H1 (cell line): Measurements from ENCODE around the gene EEIG1. TPM values are rescaled to one million over a fixed set of nuclear protein-coding genes. Genes with fewer than 3 reads are reported as not detected.

Source experiments
- CTCF ChIA-PET: fragments of 300-600 bp; sonication (Branson Sonifier 250); formaldehyde crosslinking; loops from one replicate; lab custom pipeline; 2021; ENCODE audit not compliant: partially characterized antibody; lab: Charles Lee
- POLR2A ChIA-PET: fragments of 300-600 bp; sonication (Branson Sonifier 250); formaldehyde crosslinking; loops from one replicate; lab custom pipeline; 2021; ENCODE audit warnings: inconsistent platforms; ENCODE audit not compliant: partially characterized antibody; lab: Charles Lee
- DNase-seq, 2 experiments: peaks; one replicate each; pipeline versions ENCODE4 v3.0.0 to v3.0.0-alpha.2; 2010 to 2022; ENCODE audit warnings: low spot score in 2 of 2, low read depth in 1 of 2, mixed read lengths in 1 of 2
- FAIRE-seq: peaks from 2 replicates; lab custom pipeline; 2011; peaks lifted over from hg19 to GRCh38; lab: Jason Lieb, UNC
- H2AFZ ChIP-seq: 2 replicates; pipeline ENCODE4 v1.8.1; 2012; ENCODE audit warnings: low read length, inconsistent platforms
- H2AK5ac ChIP-seq: 2 replicates; pipeline ENCODE4 v1.6.1; 2013; ENCODE audit warnings: low read depth, low read length
- H2BK120ac ChIP-seq: replicated peaks from 2 replicates; pipeline ENCODE3; 2013; ENCODE audit warnings: low read depth, low read length, inconsistent platforms
- H2BK12ac ChIP-seq: 2 replicates; pipeline ENCODE4 v1.6.1; 2013; ENCODE audit warnings: low read depth, low read length
- H2BK15ac ChIP-seq: 2 replicates; pipeline ENCODE4 v1.6.1; 2013; ENCODE audit warnings: low read length
- H2BK20ac ChIP-seq: 2 replicates; pipeline ENCODE4 v1.6.1; 2013; ENCODE audit warnings: low read length
- H2BK5ac ChIP-seq: 2 replicates; pipeline ENCODE4 v1.6.1; 2013; ENCODE audit warnings: low read depth, low read length
- H3K14ac ChIP-seq: 2 replicates; pipeline ENCODE4 v1.6.1; 2013; ENCODE audit warnings: inconsistent platforms; ENCODE audit not compliant: insufficient read length
- H3K18ac ChIP-seq: 2 replicates; pipeline ENCODE4 v1.6.1; 2013; ENCODE audit warnings: low read length; ENCODE audit errors: extremely low read depth
- H3K23ac ChIP-seq: 2 replicates; pipeline ENCODE4 v1.6.1; 2013; ENCODE audit warnings: inconsistent platforms; ENCODE audit not compliant: insufficient read length
- H3K23me2 ChIP-seq: 2 replicates; pipeline ENCODE4 v1.6.1; 2013; ENCODE audit warnings: low read depth, low read length
- H3K27ac ChIP-seq: 2 replicates; pipeline ENCODE4 v1.6.1; 2011; ENCODE audit warnings: low read depth, low read length, inconsistent platforms
- H3K27me3 ChIP-seq, 4 experiments: replicated peaks in 1 of 4; 1 replicate in 1 of 4; 2 replicates in 3 of 4; pipeline versions ENCODE4 v1.6.1 to v1.8.1; 2011 to 2013; ENCODE audit warnings: low read length in 3 of 4, mild to moderate bottlenecking in 3 of 4, inconsistent platforms in 2 of 4, mixed read lengths in 2 of 4, moderate library complexity in 1 of 4; ENCODE audit not compliant: control insufficient read depth in 3 of 4, insufficient read depth in 3 of 4; ENCODE audit errors: extremely low read depth in 1 of 4
- H3K36me3 ChIP-seq, 4 experiments: 2 replicates each; pipeline versions ENCODE4 v1.6.1 to v1.8.1; 2011 to 2013; ENCODE audit warnings: mild to moderate bottlenecking in 4 of 4, low read length in 3 of 4, moderate library complexity in 2 of 4, control low read depth in 1 of 4, inconsistent platforms in 1 of 4; ENCODE audit not compliant: insufficient read depth in 4 of 4, control insufficient read depth in 2 of 4
- H3K4ac ChIP-seq: replicated peaks from 2 replicates; pipeline ENCODE3; 2013; ENCODE audit warnings: low read length, low read depth, mixed read lengths, inconsistent platforms; ENCODE audit not compliant: insufficient read length
- H3K4me1 ChIP-seq, 4 experiments: replicated peaks in 1 of 4; 1 replicate in 1 of 4; 2 replicates in 3 of 4; pipeline versions ENCODE4 v1.6.1 to v1.8.1; 2011 to 2013; ENCODE audit warnings: low read length in 3 of 4, inconsistent platforms in 2 of 4, mixed read lengths in 1 of 4; ENCODE audit not compliant: insufficient read depth in 4 of 4, control insufficient read depth in 3 of 4
- H3K4me2 ChIP-seq, 2 experiments: 2 replicates each; pipeline versions ENCODE4 v1.6.1 to v1.8.1; 2011 to 2013; ENCODE audit warnings: low read depth in 2 of 2, low read length in 2 of 2, control low read depth in 1 of 2, inconsistent platforms in 1 of 2, mild to moderate bottlenecking in 1 of 2; ENCODE audit not compliant: insufficient read depth in 1 of 2
- H3K4me3 ChIP-seq, 4 experiments: fragments of 200-600, 300-600 bp in 1 of 4; sonication (generic), shearing (Covaris generic), sonication (Bioruptor Twin) in 1 of 4; 2 replicates each; pipeline versions ENCODE4 v1.5.1 to v1.8.1; 2011 to 2016; ENCODE audit warnings: low read length in 4 of 4, low read depth in 3 of 4, control low read depth in 2 of 4, inconsistent platforms in 2 of 4, mild to moderate bottlenecking in 2 of 4, mixed read lengths in 1 of 4, moderate library complexity in 1 of 4; ENCODE audit not compliant: insufficient read depth in 2 of 4; ENCODE audit errors: extremely low read depth in 1 of 4
- H3K56ac ChIP-seq: replicated peaks from 2 replicates; pipeline ENCODE3; 2013; ENCODE audit warnings: low read depth, mild to moderate bottlenecking, mixed read lengths, low read length, inconsistent platforms; ENCODE audit not compliant: insufficient read length
- H3K79me1 ChIP-seq: 2 replicates; pipeline ENCODE4 v1.6.1; 2013; ENCODE audit warnings: low read depth, low read length, control low read depth
- H3K79me2 ChIP-seq, 2 experiments: 2 replicates each; pipeline versions ENCODE4 v1.6.1 to v1.8.1; 2012 to 2013; ENCODE audit warnings: low read length in 2 of 2, mild to moderate bottlenecking in 2 of 2, inconsistent platforms in 1 of 2; ENCODE audit not compliant: insufficient read depth in 2 of 2, control insufficient read depth in 1 of 2
- H3K9ac ChIP-seq, 4 experiments: replicated peaks in 1 of 4; 1 replicate in 1 of 4; 2 replicates in 3 of 4; pipeline versions ENCODE4 v1.6.1 to v1.8.1; 2011 to 2013; ENCODE audit warnings: low read depth in 3 of 4, low read length in 3 of 4, control low read depth in 2 of 4, mild to moderate bottlenecking in 2 of 4, moderate library complexity in 2 of 4, inconsistent platforms in 1 of 4; ENCODE audit errors: extremely low read depth in 1 of 4
- H3K9me3 ChIP-seq, 2 experiments: 2 replicates each; pipeline versions ENCODE4 v1.6.1 to v1.8.1; 2012 to 2013; ENCODE audit warnings: mild to moderate bottlenecking in 2 of 2, moderate library complexity in 2 of 2, control low read depth in 1 of 2, inconsistent platforms in 1 of 2, low read depth in 1 of 2, low read length in 1 of 2, mixed read lengths in 1 of 2; ENCODE audit not compliant: insufficient read depth in 2 of 2
- H4K20me1 ChIP-seq, 2 experiments: replicated peaks in 1 of 2; 2 replicates each; pipeline versions ENCODE3 to v1.8.1; 2011 to 2013; ENCODE audit warnings: inconsistent platforms in 2 of 2, low read length in 2 of 2, mild to moderate bottlenecking in 1 of 2; ENCODE audit not compliant: insufficient read depth in 2 of 2, control insufficient read depth in 1 of 2
- H4K5ac ChIP-seq: 2 replicates; pipeline ENCODE4 v1.6.1; 2013; ENCODE audit warnings: low read length, low read depth, mixed read lengths, inconsistent platforms; ENCODE audit not compliant: insufficient read length
- H4K8ac ChIP-seq: 2 replicates; pipeline ENCODE4 v1.8.0; 2013; ENCODE audit warnings: mild to moderate bottlenecking, moderate library complexity, low read length, inconsistent platforms; ENCODE audit not compliant: insufficient read depth; ENCODE audit errors: extremely low read depth
- H4K91ac ChIP-seq: replicated peaks from 2 replicates; pipeline ENCODE3; 2013; ENCODE audit warnings: low read length, mixed read lengths, inconsistent platforms; ENCODE audit not compliant: insufficient read length
- BRCA1 ChIP-seq: IDR thresholded peaks from 2 replicates; pipeline ENCODE4 v1.6.1; 2012; ENCODE audit warnings: low read depth, low read length, improper control_type of control experiment
- CHD1 ChIP-seq: IDR thresholded peaks from 2 replicates; pipeline ENCODE4 v1.6.1; 2012; ENCODE audit warnings: low read depth, low read length, improper control_type of control experiment
- CHD2 ChIP-seq: IDR thresholded peaks from 2 replicates; pipeline ENCODE4 v1.6.1; 2012; ENCODE audit warnings: low read length, improper control_type of control experiment
- CREB1 ChIP-seq: IDR thresholded peaks from 2 replicates; pipeline ENCODE4 v1.6.1; 2012; ENCODE audit warnings: inconsistent platforms
- GABPA ChIP-seq: IDR thresholded peaks from 2 replicates; pipeline ENCODE4 v1.6.1; 2011; ENCODE audit warnings: mild to moderate bottlenecking, low read length, moderate library complexity, borderline replicate concordance; ENCODE audit not compliant: insufficient read depth
- GTF2F1 ChIP-seq: IDR thresholded peaks from 2 replicates; pipeline ENCODE4 v1.6.1; 2012; ENCODE audit warnings: low read depth, low read length, improper control_type of control experiment, borderline replicate concordance
- HDAC2 ChIP-seq, 2 experiments: fragments of 300-600 bp in 1 of 2; sonication (generic) in 1 of 2; IDR thresholded peaks; 2 replicates each; pipeline ENCODE4 v1.6.1; 2011 to 2012; ENCODE audit warnings: low read depth in 2 of 2, low read length in 2 of 2, mild to moderate bottlenecking in 2 of 2, moderate library complexity in 2 of 2, borderline replicate concordance in 1 of 2, inconsistent platforms in 1 of 2
- NANOG ChIP-seq: IDR thresholded peaks from 2 replicates; pipeline ENCODE4 v1.6.1; 2011; ENCODE audit warnings: low read length, low read depth, mild to moderate bottlenecking, inconsistent platforms; ENCODE audit not compliant: insufficient read depth, poor library complexity, severe bottlenecking
- RAD21 ChIP-seq, 2 experiments: IDR thresholded peaks in 1 of 2; conservative IDR thresholded peaks in 1 of 2; 2 replicates each; pipeline ENCODE4 v1.6.1; 2011; ENCODE audit warnings: low read depth in 2 of 2, low read length in 2 of 2, improper control_type of control experiment in 1 of 2, inconsistent platforms in 1 of 2, mild to moderate bottlenecking in 1 of 2, moderate library complexity in 1 of 2
- TAF7 ChIP-seq: optimal IDR thresholded peaks from 2 replicates; pipeline ENCODE3; 2011; ENCODE audit warnings: low read depth, mild to moderate bottlenecking, inconsistent platforms, low read length, moderate library complexity, borderline replicate concordance
- WGBS, 2 experiments: shearing (Covaris generic) in 1 of 2; methylation state at CpG; one replicate each; pipeline versions ENCODE4 v1.1.6 to v1.1.7; 2013 to 2015; ENCODE audit warnings: low lambda C conversion rate in 2 of 2, mixed read lengths in 2 of 2, inconsistent platforms in 1 of 2, low coverage in 1 of 2, missing lambda C conversion rate in 1 of 2; ENCODE audit not compliant: insufficient replicate concordance in 2 of 2, insufficient coverage in 1 of 2, insufficient read length in 1 of 2; ENCODE audit errors: extremely low coverage in 1 of 2, missing lambda C conversion rate in 1 of 2; 5-methylcytosine and 5-hydroxymethylcytosine counted together
- polyA plus RNA-seq, 7 experiments: library from polyadenylated mRNA; depleted of rRNA in 3 of 7; stranded (reverse) in 5 of 7; unstranded in 2 of 7; fragments of >200 nt in 5 of 7; fragments of 200-250 nt in 2 of 7; gene quantifications; 1 replicate in 5 of 7; 2 replicates in 1 of 7; 4 replicates in 1 of 7; pipeline versions ENCODE4 v1.2.1 to v1.2.3, GENCODE V29; 2011 to 2013; ENCODE audit warnings: missing spikeins in 2 of 7, mixed read lengths in 2 of 7
- total RNA-seq: library from RNA; stranded (reverse); fragmentation: NEBNext Ultra II Directional; extraction: Animal tissue kit (Norgen Biotek cat#: 25700); gene quantifications from 2 replicates; pipeline ENCODE4 v1.2.1, GENCODE V29; 2021

The EEIG1 gene
- total and polyA plus RNA-seq, 2 of the 8 experiments (the other 6 are each of a cell fraction or from before 2014, with no cell fraction given), result 29.8 to 50.8 TPM

- DNase-seq (no peak), FAIRE-seq (no peak)
- WGBS, 2 experiments, result 90% methylated on average over 24 of the region's 24 CpGs; no CpG with 5 or more reads in 1 of the 2 experiments
- CTCF ChIA-PET, result interaction anchor here (4.6 to 35.5 kb wide), 3 partner anchors 10 to 86 kb away, joined by 39 to 825 read pairs (median 143); no protein-coding TSS in a partner anchor
- H3K56ac ChIP-seq, result no peak overlapping the region
- H3K4me2 ChIP-seq, result no peak overlapping the region
- H3K79me1 ChIP-seq, result no peaks in the 10 kb centered on the region; the same call in 1 of the 2 replicates
- no peak overlapping the region for H2BK12ac ChIP-seq
- TF ChIP-seq TAF7 (no peak), CREB1 (no peak), NANOG (no peak), HDAC2 (IDR thresholded peaks at IDR 0.05; ENCODE audit: borderline replicate concordance in 1 of 2, low read depth in 2 of 2, low read length in 2 of 2) (no peak), CHD1 (no peak), BRCA1 (no peak), RAD21 (IDR thresholded peaks at IDR 0.05 in 1 of 2, conservative IDR thresholded peaks at IDR 0.05 in 1 of 2; ENCODE audit: low read depth in 2 of 2, low read length in 2 of 2) (no peak), GTF2F1 (no peak), CHD2 (no peak), GABPA (no peak)
- H3K27me3 ChIP-seq, result no peaks in the 10 kb centered on the region
- peaks cover 8 to 20% of the 10 kb centered on the region in 2 experiments for H4K20me1 ChIP-seq
- H4K5ac ChIP-seq, result no peak overlapping the region
- peaks cover 7 to 16% (median 13%) of the 10 kb centered on the region in 4 experiments for H3K36me3 ChIP-seq
- H2BK15ac ChIP-seq, result no peak overlapping the region
- no peaks in the 10 kb centered on the region for H3K23me2 ChIP-seq
- no peak overlapping the region for H3K4me3 ChIP-seq
- no peak overlapping the region for H3K14ac ChIP-seq
- H3K4me1 ChIP-seq, result peaks cover 0 to 16% (median 7%) of the 10 kb centered on the region in 4 experiments; a peak in 6 of 7 replicates
- no peak overlapping the region for H2AFZ ChIP-seq
- no peak overlapping the region for H3K9ac ChIP-seq
- no peak overlapping the region for H4K91ac ChIP-seq
- H3K27ac ChIP-seq, result no peak overlapping the region
- H3K4ac ChIP-seq, result no peak overlapping the region
- H2BK120ac ChIP-seq, result no peak overlapping the region
- no peaks in the 10 kb centered on the region for H3K9me3 ChIP-seq
- H2BK20ac ChIP-seq, result no peak overlapping the region
- no peak overlapping the region for H2AK5ac ChIP-seq
- H3K79me2 ChIP-seq, result no peaks in the 10 kb centered on the region; a peak in 1 of 4 replicates
- POLR2A ChIA-PET, result no interaction called here
- no peak overlapping the region for H3K23ac ChIP-seq
- H4K8ac ChIP-seq, result no peak overlapping the region
- no peak overlapping the region for H3K18ac ChIP-seq
- H2BK5ac ChIP-seq, result no peak overlapping the region
Observed at GRCh38 chr9:127945338-127945737, 35.5 kb downstream of the EEIG1 start.
